Measurements from ENCODE around the gene GNPDA1. TPM values are rescaled to one million over a fixed set of nuclear protein-coding genes. Genes with fewer than 3 reads are reported as not detected.

The GNPDA1 gene
- total and polyA plus RNA-seq, 9 of the 15 experiments (the other 6 are each of a cell fraction or from before 2014, with no cell fraction given), result 14.1 to 145 (median 52.2) TPM

GRCh38 chr5:141995656-141996055, 17.2 kb downstream of the GNPDA1 start:
- Histone ChIP-seq H3K27ac (ENCODE audit: extremely low read depth, low read depth, low read length) (no peak overlapping the region), H3K9me3 (replicated peaks; ENCODE audit: control insufficient read depth, insufficient read depth, low read depth, low read length) (no peaks in the 10 kb centered on the region), H3K9ac (ENCODE audit: insufficient read depth in 1 of 2, low read depth in 2 of 2, low read length in 2 of 2) (no peak overlapping the region), H3K9me1 (ENCODE audit: control insufficient read depth, insufficient read depth, low read length) (no peaks in the 10 kb centered on the region), H3K36me3 (ENCODE audit: control insufficient read depth, insufficient read depth, low read length) (peaks cover 65% of the 10 kb centered on the region), H3K27me3 (ENCODE audit: control insufficient read depth in 2 of 2, insufficient read depth in 2 of 2, low read length in 2 of 2) (no peaks in the 10 kb centered on the region), H2AFZ (ENCODE audit: low read depth, low read length) (no peak overlapping the region), H3K4me3 (no peak overlapping the region), H3K4me2 (ENCODE audit: insufficient read depth, low read length) (no peak overlapping the region), H3K79me2 (ENCODE audit: control insufficient read depth, insufficient read depth, low read length) (no peaks in the 10 kb centered on the region), H4K20me1 (replicated peaks; ENCODE audit: control insufficient read depth, insufficient read depth, low read length) (no peaks in the 10 kb centered on the region), H3K4me1 (replicated peaks in 1 of 2; ENCODE audit: control insufficient read depth in 2 of 2, insufficient read depth in 2 of 2, low read length in 2 of 2) (no peaks in the 10 kb centered on the region)
- in situ Hi-C loops (cut with MboI) (no loop called here), intact Hi-C loops (cut with micrococcal nuclease) (no loop called here)
- ATAC-seq, result no peak
- no peak for FAIRE-seq
- ChIA-PET CTCF (ENCODE audit: low intra/inter-chr PET ratio) (no interaction called here), POLR2A (interaction anchor here (1.2 kb wide), 1 partner anchor 304 kb away, joined by 4 read pairs; no protein-coding TSS in a partner anchor)
- no peak for TF ChIP-seq SUPT5H (IDR thresholded peaks at IDR 0.05)
- WGBS (ENCODE audit: insufficient coverage, low coverage, missing lambda C conversion rate), result 97% methylated on average over 3 of the region's 3 CpGs
- no peak for DNase-seq (ENCODE audit: extremely low read depth in 1 of 4, low spot score in 3 of 4)
- BruUV-seq (replicated peaks), result no TSS peak

- intact Hi-C loops (cut with micrococcal nuclease), result no loop called here
- Histone ChIP-seq H3K4me3 (no peak overlapping the region), H3K9me1 (ENCODE audit: control insufficient read depth, insufficient read depth, low read length) (no peaks in the 10 kb centered on the region), H3K79me2 (ENCODE audit: control insufficient read depth, insufficient read depth, low read length) (no peaks in the 10 kb centered on the region), H3K27me3 (ENCODE audit: control insufficient read depth in 2 of 2, insufficient read depth in 2 of 2, low read length in 2 of 2) (no peaks in the 10 kb centered on the region), H2AFZ (ENCODE audit: low read depth, low read length) (no peak overlapping the region), H3K4me1 (replicated peaks in 1 of 2; ENCODE audit: control insufficient read depth in 2 of 2, insufficient read depth in 2 of 2, low read length in 2 of 2) (no peaks in the 10 kb centered on the region), H4K20me1 (replicated peaks; ENCODE audit: control insufficient read depth, insufficient read depth, low read length) (no peaks in the 10 kb centered on the region), H3K9ac (ENCODE audit: insufficient read depth in 1 of 2, low read depth in 2 of 2, low read length in 2 of 2) (no peak overlapping the region), H3K9me3 (replicated peaks; ENCODE audit: control insufficient read depth, insufficient read depth, low read depth, low read length) (no peaks in the 10 kb centered on the region), H3K27ac (ENCODE audit: extremely low read depth, low read depth, low read length) (no peak overlapping the region), H3K36me3 (ENCODE audit: control insufficient read depth, insufficient read depth, low read length) (peaks cover 60% of the 10 kb centered on the region), H3K4me2 (ENCODE audit: insufficient read depth, low read length) (no peak overlapping the region)
- WGBS (ENCODE audit: insufficient coverage, low coverage, missing lambda C conversion rate), result 61% methylated on average over 4 of the region's 4 CpGs
- no peak for FAIRE-seq
- CTCF ChIA-PET (ENCODE audit: low intra/inter-chr PET ratio), result interaction anchor here (3.1 kb wide), 1 partner anchor 150 kb away, joined by 39 read pairs; no protein-coding TSS in a partner anchor
- no peak for DNase-seq (ENCODE audit: extremely low read depth in 1 of 4, low spot score in 3 of 4)
- TF ChIP-seq KLF13 (tag; IDR thresholded peaks at IDR 0.05; ENCODE audit: borderline replicate concordance, low read depth), result no peak
- TF ChIP-seq POLR2AphosphoS5 (IDR thresholded peaks at IDR 0.05; ENCODE audit: control insufficient read depth, insufficient read depth, low read depth, low read length), result peak; percentile 5; the same call in 1 of the 2 replicates
- in situ Hi-C loops (cut with MboI), result no loop called here
- ATAC-seq, result no peak
- POLR2A ChIA-PET, result interaction anchor here (1.2 kb wide), 1 partner anchor 303 kb away, joined by 4 read pairs; no protein-coding TSS in a partner anchor
- BruUV-seq (replicated peaks), result no TSS peak
Observed at GRCh38 chr5:141994511-141995136, 18.2 kb downstream of the GNPDA1 start.
